HEK293T (cell line): ENCODE results near the gene TEX51.

Experiments used
- ARNT ChIP-seq: fragments of 450-650 bp; IDR thresholded peaks from 2 replicates; pipeline ENCODE4 v1.6.1; 2017; ENCODE audit warnings: mild to moderate bottlenecking
- BHLHE40 ChIP-seq: fragments of 450-650 bp; IDR thresholded peaks from 2 replicates; pipeline ENCODE4 v1.6.1; 2016; ENCODE audit warnings: mild to moderate bottlenecking, moderate library complexity, borderline replicate concordance
- FOXA1 ChIP-seq: fragments of 450-650 bp; IDR thresholded peaks from 2 replicates; pipeline ENCODE4 v1.6.1; 2016; ENCODE audit warnings: mild to moderate bottlenecking
- FOXK2 ChIP-seq: fragments of 450-650 bp; IDR thresholded peaks from 2 replicates; pipeline ENCODE4 v1.6.1; 2016; ENCODE audit warnings: mild to moderate bottlenecking
- FOXM1 ChIP-seq: fragments of 450-650 bp; IDR thresholded peaks from 2 replicates; pipeline ENCODE4 v1.6.1; 2017; ENCODE audit warnings: mild to moderate bottlenecking, borderline replicate concordance
- HDGF ChIP-seq: fragments of 450-650 bp; IDR thresholded peaks from 2 replicates; pipeline ENCODE4 v1.6.1; 2017; ENCODE audit warnings: antibody characterized with exemption, borderline replicate concordance
- LEF1 ChIP-seq: fragments of 450-650 bp; IDR thresholded peaks from 2 replicates; pipeline ENCODE4 v1.6.1; 2017; ENCODE audit warnings: mild to moderate bottlenecking, borderline replicate concordance
- PKNOX1 ChIP-seq: fragments of 450-650 bp; IDR thresholded peaks from 2 replicates; pipeline ENCODE4 v1.6.1; 2016
- SP1 ChIP-seq: fragments of 450-650 bp; IDR thresholded peaks from 2 replicates; pipeline ENCODE4 v1.6.1; 2017
- SUZ12 ChIP-seq: fragments of 450-650 bp; IDR thresholded peaks from 2 replicates; pipeline ENCODE4 v1.6.1; 2016; ENCODE audit warnings: mild to moderate bottlenecking
- TARDBP ChIP-seq: fragments of 450-650 bp; IDR thresholded peaks from 2 replicates; pipeline ENCODE4 v1.6.1; 2016
- ZNF384 ChIP-seq: fragments of 450-650 bp; IDR thresholded peaks from 2 replicates; pipeline ENCODE4 v1.6.1; 2016

GRCh38 chr2:126913881-126914615 is 15.4 kb downstream of the TEX51 start:
- TF ChIP-seq SP1, result no peak
- no peak for TF ChIP-seq LEF1
- TF ChIP-seq ZNF384, result no peak
- no peak for TF ChIP-seq HDGF
- no peak for TF ChIP-seq ARNT
- TF ChIP-seq FOXA1, result no peak
- no peak for TF ChIP-seq FOXM1
- no peak for TF ChIP-seq SUZ12
- no peak for TF ChIP-seq FOXK2
- TF ChIP-seq PKNOX1, result no peak
- TF ChIP-seq BHLHE40, result no peak
- no peak for TF ChIP-seq TARDBP
